Hematopoietic multipotent progenitor cell treated with erythropoietin and hydrocortisone succinate and interleukin-3 and kit ligand, for 4 days (in vitro differentiated cells): ENCODE data around the gene ABCC4.

Experiments
- DNase-seq: peaks from one replicate; pipeline ENCODE4 v3.0.0-alpha.2; 2015

The ABCC4 gene, protein sequence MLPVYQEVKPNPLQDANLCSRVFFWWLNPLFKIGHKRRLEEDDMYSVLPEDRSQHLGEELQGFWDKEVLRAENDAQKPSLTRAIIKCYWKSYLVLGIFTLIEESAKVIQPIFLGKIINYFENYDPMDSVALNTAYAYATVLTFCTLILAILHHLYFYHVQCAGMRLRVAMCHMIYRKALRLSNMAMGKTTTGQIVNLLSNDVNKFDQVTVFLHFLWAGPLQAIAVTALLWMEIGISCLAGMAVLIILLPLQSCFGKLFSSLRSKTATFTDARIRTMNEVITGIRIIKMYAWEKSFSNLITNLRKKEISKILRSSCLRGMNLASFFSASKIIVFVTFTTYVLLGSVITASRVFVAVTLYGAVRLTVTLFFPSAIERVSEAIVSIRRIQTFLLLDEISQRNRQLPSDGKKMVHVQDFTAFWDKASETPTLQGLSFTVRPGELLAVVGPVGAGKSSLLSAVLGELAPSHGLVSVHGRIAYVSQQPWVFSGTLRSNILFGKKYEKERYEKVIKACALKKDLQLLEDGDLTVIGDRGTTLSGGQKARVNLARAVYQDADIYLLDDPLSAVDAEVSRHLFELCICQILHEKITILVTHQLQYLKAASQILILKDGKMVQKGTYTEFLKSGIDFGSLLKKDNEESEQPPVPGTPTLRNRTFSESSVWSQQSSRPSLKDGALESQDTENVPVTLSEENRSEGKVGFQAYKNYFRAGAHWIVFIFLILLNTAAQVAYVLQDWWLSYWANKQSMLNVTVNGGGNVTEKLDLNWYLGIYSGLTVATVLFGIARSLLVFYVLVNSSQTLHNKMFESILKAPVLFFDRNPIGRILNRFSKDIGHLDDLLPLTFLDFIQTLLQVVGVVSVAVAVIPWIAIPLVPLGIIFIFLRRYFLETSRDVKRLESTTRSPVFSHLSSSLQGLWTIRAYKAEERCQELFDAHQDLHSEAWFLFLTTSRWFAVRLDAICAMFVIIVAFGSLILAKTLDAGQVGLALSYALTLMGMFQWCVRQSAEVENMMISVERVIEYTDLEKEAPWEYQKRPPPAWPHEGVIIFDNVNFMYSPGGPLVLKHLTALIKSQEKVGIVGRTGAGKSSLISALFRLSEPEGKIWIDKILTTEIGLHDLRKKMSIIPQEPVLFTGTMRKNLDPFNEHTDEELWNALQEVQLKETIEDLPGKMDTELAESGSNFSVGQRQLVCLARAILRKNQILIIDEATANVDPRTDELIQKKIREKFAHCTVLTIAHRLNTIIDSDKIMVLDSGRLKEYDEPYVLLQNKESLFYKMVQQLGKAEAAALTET (N-terminal part only)

DNA sequence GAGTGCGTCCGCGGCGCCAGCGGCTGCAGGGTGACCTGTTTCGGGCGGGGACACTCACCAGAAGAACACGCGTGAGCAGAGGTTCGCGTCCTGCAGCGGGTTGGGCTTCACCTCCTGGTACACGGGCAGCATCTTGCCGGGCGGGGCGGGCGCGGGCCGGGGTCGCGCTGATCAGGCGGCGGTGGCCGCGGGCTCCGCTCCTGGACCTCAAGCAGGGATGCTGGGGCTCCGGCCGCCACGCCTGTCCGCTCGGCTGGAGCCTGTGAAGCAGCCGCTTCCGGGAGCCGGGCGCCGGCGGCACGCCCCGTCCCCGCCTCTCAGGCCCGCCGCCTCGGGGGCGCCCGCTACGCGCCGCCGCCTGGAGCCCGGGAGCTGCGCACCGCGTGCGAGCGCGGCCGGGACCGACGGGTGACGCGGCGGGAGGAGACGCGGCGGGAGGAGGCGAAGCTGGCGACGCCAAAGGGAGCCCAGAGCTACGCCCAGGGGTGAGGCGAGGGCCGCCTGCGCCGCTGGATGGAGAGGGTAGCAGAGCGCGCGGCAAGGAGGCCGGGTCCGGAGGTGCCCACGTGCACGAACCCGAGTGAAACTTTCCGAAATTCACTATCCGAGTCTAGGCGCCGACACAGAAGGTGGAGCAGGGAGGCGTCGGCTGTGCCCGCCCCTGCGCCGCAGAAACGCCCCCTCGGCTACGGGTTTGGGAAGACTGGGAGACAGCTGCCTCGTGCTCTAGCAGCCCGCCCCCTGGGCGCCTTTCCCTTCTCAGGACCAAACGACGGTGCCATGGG lies at the start of gene ABCC4:
TSS of gene ABCC4 (minus strand) at position 269 of the 785 bp plus-strand sequence. CDS start at position 132, 137 bp downstream.
- DNase-seq: peak; percentile 90

DNA sequence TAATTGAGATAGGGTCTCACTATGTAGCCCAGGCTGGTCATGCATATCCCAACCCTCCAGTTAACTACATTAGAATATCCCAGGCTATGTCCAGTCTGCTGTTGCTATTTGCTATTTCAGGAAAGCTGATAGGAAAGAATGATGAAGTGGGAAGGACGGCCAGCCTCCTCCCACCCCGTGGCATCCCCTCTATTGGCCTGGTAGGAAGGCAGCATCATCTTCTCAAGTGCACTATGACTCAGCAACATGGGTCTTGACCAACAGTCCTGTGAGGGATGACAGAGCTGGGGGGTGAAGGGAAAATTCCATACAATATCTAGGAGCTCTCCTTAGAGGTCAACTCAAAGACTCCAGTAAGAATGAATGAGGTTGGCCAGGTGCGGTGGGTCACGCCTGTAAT lies 48.0 kb upstream of the ABCC4 start:
- no peak for DNase-seq

DNA sequence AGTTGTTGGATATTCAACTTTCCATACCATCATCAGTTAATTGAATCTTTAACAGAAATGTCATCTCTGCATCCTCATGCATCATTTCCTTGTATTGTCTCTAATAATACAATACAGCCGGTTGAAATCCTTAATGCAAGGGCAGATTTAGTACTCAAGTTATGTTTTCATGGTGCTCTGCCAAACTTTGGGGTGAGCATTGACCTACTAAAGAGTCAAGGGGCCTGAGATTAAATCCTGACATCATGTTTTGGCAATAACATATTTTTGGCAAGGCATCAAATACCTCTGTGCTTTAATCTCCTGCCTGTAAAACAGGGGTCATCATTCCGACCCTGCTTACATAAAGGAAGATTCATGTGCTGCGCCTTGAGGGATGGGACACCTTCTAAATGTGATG lies 42.7 kb upstream of the ABCC4 start:
- DNase-seq: no peak

DNA sequence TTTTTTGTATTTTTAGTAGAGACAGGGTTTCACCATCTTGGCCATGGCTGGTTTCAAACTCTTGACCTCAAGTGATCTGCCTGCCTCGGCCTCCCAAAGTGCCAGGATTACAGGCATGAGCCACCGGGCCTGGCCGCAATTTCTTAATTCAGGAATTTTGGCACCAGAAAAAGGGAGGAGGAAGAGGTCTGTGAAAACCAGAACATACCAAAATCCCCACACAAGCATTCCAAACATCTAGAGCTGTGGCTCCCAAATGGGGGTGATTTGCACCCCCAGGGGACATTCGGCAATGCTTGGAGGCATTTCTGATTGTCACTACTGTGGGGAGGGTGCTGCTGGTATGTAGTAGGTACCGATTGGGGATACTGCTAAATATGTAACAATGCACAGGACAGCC lies 40.2 kb upstream of the ABCC4 start:
- DNase-seq: no peak

DNA sequence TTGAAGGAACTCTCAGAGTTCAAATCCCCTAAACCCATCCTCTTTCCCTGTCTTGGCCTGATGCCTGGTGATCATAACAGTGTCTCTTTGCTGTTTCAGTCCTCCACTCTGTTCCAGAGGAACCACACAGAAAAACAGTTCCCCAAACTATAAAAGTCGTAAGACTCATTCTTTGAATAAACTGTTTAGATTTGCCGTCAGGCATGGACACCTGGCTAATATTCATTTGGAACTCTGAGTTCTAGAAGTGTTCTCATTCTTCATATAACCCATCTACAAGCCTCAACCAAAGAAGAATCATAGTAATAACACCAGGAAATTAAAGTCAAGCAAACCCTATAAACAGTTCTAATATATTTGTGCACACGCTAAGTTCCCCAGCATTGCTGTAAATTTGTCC lies 37.7 kb upstream of the ABCC4 start:
- no peak for DNase-seq

DNA sequence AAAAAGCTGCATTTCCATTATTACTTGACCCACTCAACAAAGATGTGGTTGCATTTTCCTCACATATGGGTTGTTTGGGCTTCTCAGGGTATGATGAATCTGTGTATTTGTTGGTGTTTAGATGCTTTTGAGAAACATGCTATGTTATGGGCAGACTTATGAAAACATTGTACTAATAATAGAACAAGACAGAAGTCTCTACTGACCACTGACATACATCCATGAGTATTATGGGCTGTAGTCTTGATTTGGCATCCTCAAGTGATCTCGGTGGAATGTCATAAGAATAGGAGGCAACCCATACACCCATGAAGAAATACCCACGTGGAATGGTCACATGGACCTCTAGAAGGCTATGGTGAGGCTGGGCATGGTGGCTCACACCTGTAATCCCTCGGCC lies 36.3 kb upstream of the ABCC4 start:
- DNase-seq: no peak

DNA sequence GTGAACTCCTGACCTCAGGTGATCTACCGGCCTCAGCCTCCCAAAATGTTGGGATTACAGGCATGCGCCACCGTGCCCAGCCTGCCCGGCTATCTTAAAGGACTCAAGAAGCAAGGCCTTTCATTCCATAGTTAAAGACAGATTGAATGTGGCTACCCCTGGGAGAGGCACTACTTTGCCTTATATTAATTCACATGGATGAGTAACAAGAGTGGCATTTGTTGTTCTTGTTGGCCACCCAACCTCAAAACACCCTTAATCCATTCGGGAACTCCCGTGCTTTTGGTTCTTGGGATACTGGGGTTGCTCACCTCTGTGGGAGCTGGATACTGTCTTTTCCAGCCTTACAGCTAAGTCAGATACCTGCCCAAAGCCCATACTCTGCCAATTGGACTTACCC lies 34.4 kb upstream of the ABCC4 start:
- DNase-seq: no peak

DNA sequence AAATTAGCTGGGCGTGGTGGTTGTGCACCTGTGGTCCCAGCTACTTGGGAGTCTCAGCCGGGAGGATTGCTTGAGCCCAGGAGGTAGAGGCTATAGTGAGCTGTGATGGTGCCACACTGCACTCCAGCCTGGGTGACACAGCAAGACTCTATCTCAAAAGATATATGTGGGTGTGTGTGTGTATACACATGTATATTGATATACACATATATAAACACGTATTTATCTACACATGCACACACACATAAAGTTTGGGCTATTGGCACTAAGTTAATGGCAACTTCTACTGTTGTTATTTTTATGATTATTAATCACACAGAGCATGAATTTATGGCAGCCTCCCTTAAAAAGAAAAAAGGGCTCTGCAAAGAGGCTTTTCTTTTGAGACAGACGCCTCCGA lies 27.1 kb upstream of the ABCC4 start:
- DNase-seq: no peak

DNA sequence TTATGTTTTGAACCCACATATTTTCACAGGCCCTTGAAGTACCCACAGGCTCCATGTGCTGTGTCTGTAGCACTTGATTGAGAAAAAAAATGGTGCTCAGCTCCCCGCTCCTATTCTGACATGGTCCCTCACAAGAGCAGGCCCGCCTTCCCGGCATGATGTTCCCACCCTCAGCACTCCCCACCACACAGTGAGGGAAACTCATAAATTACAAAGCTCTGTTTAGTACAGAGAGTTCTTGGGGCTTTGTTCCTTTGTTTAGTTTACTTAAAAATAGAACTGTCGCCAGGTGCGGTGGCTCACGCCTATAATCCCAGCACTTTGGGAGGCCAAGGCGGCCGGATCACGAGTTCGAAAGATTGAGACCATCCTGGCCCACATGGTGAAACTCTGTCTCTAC lies 25.9 kb upstream of the ABCC4 start:
- DNase-seq: no peak

DNA sequence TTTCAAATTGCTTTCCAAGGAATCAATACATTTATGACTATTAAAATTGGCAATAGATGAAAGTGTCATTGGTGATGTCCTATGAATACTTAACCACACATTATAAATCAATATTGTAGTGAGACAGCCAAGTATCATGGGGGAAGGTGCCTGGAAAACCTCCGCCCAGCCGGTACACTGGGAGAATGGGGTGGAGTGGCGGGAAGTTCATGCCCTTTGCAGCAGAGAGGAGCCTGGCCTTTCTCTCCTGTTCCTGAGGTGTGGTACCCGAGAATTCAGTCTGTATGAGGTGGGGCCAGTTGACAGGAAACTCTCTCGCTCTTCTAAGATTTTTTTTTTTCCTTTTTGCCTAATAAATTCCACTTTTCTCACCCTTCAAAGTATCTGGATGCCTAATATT lies 25.4 kb upstream of the ABCC4 start:
- DNase-seq: no peak

DNA sequence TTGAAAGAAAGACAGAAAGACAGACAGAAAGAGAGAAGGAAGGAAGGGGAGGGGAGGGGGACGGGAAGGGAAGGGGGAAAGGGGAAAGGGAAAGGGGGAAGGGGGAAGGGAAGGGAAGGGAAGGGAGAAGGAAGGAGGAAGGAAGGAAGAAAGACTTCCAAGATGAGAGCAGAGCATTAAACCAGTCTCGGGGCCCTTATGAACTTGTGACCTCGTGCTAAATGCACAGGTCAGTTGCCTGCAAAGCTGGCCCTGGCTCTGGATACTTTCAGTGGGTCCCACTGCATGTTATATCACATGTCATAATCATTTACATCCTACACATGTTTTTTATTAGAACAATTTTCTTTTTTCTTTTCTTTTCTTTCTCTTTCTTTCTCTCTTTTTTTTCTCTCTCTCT lies 24.2 kb upstream of the ABCC4 start:
- no peak for DNase-seq

DNA sequence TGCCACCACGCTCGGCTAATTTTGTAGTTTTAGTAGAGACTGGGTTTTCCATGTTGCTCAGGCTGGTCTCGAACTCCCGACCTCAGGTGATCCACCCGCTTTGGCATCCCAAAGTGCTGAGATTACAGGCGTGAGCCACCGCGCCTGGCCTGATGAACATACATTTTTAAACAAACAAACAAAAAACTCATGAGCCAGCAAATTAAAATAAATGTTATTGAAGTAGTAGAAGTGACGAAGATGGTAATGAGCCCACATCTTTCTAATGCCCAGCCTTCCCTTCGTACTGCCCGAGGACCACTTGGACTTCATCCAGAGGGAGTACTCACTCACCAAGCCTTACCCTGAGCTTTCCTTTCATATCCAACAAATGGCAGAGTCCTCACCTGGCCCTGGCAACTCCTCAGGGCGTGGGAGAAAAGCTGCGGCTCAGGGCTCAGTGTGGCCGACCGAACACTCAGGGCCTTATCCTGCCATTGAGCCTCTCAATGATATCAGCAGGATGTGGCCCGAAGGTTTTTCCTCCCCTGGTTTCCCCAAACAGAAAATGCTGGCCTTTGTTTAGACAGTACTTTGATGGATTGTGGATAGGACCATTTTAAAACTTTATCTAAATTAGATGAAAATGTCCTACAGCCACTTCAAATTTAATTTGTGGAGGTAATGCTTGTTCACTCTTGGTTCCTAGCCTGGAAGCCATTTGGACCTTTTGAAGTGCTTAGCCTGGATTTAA lies 22.8 kb upstream of the ABCC4 start:
- peak; percentile 54 for DNase-seq

DNA sequence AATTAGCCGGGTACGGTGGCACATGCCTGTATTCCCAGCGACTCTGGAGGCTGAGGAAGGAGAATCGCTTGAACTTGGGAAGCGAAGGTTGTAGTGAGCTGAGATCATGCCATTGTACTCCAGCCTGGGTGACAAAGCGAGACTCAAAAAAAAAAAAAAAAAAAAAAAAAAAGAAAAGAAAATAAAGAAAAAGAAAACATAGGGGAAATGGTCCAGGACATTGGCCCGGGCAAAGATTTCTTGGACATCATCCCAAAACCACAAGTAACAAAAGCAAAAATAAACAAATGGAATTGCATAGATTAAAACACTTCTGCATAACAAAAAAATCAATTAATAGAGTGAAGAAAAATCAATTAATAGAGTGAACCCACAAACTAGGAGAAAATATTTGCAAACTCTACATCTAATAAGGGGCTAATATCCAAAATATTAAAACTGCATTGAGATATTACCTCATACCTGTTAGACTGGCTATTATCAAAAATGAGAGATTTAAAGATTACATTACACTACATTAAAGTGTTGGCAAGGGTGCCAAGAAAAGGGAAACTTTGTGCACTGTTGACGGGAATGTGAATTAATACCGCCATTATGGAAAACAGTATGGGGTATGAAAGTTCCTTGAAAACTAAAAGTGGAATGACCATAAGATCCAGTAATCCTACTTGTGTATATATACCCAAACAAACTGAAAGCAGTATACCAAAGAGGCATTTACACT lies 18.5 kb upstream of the ABCC4 start:
- no peak for DNase-seq

DNA sequence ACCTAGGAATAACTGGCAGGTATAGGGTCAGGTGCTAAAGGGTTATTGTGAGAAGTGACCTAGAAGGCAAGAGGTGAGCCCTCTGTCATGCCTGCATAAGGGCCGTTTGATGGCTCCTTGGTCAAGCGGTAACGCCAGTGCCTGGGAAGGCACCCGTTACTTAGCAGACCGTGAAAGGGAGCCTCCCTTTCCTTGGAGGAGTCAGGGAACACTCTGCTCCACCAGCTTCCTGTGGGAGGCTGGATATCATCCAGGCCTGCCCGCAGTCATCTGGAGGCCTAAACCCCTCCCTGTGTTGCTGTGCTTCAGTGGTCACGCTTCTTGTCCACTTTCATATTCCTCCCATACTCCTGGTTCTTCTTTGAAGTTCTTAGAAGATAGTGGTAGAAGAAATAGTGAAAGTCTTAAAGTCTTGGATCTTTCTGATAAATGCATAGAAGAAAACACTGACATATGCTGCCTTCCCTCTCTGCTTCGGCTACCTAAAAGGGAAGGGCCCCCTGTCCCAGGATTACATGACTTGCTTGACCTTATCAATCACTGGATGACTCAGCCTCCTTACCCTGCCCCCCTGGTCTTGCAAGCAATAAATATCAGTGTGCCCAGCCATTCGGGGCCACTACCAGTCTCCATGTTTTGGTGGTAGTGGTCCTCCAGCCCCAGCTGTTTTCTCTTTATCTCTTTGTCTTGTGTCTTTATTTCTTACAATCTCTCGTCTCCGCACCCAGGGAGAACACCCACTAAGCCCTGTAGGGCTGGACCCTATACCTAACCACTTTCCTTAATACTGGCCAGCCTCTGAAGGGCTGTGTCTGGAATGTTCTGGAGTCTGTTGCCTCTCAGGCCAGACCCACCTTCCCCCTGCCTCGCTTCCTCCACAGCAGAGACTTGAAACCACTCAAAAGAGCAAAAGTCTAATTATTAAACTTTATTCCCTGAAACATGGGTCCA lies 16.1 kb upstream of the ABCC4 start:
- DNase-seq: peak; percentile 68

DNA sequence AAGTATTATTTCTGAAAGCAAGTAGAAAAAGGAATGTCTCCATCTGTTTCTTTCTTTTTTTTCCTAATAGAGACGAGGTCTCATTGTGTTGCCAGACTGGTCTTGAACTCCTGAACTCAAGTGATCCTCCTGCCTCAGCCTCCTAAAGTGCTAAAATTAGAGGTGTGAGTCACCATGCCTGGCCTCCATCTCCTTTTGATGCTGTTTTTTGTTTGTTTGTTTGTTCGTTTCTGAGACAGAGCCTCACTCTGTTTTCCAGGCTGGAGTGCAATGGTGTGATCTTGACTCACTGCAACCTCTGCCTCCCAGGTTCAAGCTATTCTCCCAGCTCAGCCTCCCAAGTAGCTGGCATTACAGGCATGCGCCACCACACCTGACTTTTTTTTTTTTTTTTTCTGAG lies 14.5 kb upstream of the ABCC4 start:
- DNase-seq: no peak

DNA sequence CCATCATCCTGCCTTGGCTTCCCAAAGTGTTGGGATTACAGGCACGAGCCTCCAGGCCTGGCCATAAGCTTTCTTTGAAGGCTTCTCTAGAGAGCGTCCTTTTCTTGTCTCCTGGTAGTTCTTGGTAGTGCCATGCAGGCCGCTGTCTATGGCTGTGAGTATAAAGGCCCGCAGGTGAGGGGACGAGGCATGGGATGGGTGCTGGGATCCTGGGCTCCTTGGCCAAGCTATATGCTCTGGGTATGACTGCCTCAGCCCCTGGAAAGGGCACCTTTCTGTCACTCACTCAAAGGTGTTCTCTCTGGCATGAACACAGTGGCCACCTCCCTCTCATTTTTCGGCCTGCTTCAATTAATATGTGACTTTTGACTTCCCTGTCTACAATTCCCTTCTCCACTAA lies 6.3 kb upstream of the ABCC4 start:
- no peak for DNase-seq

DNA sequence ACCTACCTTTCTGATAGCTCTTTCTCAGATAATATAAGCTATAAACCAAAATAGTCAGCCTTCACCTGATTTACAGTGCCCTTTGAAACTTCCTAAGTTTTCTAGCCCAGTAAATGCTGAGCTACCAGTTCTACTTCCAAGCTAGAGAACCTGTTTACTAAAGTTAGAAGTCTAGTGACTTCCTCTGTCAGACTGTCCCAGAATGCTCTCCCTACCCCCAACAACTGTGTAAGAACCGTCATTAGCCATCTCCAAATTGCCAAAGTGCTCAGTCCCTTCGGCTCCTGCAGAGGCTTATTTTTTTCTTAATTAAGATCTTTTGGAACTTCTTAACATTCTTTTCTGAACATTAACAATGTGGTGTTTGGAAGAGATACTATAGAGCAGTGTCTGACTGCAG lies 3.2 kb upstream of the ABCC4 start:
- DNase-seq: peak; percentile 54

DNA sequence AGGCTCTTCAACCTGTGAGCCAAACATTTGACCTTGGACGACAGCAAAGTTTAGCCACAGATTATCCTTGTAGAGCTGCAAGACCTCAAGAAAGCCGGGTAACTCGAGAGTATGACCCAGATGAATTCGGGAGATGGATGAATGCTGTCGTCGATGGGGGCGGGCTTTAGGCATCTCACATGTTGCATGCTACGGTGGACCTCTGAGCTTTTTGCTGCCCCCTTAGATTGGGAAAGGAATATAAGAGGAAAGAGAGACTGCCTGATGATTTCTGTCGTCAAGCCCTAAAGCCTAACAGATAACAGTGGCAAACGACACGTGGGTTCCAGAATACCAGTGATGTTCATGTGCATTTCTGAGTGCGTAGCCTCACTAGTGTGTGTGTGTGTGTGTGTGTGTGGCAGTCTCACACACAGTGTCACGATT lies 730 bp upstream of the ABCC4 start:
- DNase-seq: peak; percentile 89

DNA sequence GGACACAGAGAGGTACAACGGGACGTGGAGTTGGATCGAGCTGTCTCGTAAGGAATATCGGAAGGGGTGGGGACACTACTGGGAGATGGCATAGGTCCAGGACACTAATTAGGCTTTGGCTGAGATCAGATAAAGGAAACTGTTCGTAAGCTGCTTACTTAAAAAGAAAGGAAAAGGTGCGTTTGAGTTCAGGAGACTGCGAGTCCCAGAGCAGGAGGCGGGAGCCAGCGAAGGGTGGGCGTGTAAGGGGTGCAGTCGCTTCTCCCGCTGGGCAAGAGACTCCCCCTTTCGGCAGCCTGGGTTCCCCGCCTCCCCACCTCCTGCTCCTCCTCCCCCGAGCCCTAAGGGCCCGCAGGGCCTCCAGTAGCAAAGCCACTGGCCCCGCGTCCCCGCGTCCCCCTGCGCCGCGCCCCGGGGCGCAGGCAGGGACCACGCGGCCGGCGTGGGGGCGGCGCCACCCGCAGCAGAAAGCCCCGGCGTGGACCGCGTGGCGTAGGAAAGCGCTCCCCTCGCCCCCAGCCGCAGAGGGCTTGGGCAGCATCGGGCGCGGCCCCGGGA lies 547 bp downstream of the ABCC4 start:
- peak; percentile 94 for DNase-seq
